Stimulated activated CD4-positive, alpha-beta T cell treated with anti-CD3 and anti-CD28 coated beads, Interleukin-4, amount 100 ng/mL, for 24 hours (primary cell): ENCODE results near the gene CNTN5.

Source experiments
- DNase-seq: peaks from one replicate; pipeline ENCODE4 v3.0.0-alpha.2; 2020

The CNTN5 gene

GRCh38 chr11:100356035-100356434 lies 1335.3 kb downstream of the CNTN5 start:
- no peak for DNase-seq

DNA sequence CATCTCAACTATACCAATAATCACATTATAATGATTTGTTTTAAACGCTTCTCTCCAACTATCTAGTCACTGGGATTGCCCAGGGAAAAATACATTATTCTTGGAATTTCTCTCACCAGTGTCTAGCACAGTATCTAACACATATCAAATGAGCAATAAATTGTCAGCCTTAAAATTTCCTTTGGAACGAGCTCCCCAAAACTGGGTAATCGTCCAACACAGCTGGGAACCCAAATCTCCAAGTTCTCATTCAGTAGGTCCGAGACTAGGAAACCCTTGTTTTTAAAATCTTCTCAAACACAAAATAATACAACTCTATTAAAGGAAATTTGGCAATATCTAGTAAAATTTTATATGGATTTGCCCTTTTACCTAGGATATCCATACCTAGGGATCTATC lies 1338.5 kb downstream of the CNTN5 start:
- no peak for DNase-seq

DNA sequence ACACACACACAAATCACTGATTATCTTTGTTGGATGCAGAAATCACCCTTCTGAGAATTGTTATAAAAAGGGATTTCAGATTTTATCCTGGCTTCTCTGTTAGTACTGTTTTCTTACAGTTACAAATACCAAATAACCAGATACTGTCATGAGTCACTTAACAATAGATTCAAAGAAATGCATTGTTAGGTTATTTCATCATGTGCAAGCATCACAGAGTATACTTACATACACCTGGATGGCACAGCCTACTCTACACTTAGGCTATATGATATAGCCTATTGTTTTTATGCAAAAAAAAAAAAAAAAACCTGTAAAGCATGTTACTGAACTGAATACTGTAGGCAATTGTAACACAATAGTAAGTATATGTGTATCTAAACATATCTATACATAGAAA lies 1347.1 kb downstream of the CNTN5 start:
- no peak for DNase-seq

- no peak for DNase-seq
Measured at GRCh38 chr11:100383357-100383865, 1362.7 kb downstream of the CNTN5 start.

- no peak for DNase-seq
Measured at GRCh38 chr11:100396266-100396665, 1375.5 kb downstream of the CNTN5 start.

DNA sequence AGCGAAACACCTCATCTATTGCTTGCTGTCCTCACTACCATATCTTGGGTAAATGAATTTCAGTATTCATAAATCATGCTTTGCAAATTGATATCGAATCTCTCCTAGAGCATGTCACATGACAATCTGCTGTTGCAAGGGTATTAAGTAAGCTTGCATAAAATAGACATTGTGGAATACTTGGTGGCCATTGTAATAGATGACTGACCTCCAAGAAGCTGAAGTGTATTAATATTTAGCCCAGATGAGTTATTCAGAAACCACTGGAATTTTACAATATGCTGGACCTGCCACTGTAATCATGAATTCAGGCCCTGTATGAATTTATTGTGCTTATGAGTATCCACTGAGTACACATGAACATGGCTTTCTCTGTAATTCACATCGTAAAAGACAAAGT lies 1376.7 kb downstream of the CNTN5 start:
- DNase-seq = no peak

- DNase-seq = no peak
Measured at GRCh38 chr11:100403816-100404215, 1383.1 kb downstream of the CNTN5 start.

GRCh38 chr11:100404907-100405306 lies 1384.2 kb downstream of the CNTN5 start:
- DNase-seq = no peak
